Ishikawa (cell line): Measurements from ENCODE around the gene TAF3.

ENCODE experiments used
- FOXM1 ChIP-seq: IDR thresholded peaks from 2 replicates; pipeline ENCODE4 v1.6.1; 2012; ENCODE audit warnings: low read depth, borderline replicate concordance
- NFIC ChIP-seq: IDR thresholded peaks from 2 replicates; pipeline ENCODE4 v1.6.1; 2012
- RAD21 ChIP-seq: IDR thresholded peaks from 2 replicates; pipeline ENCODE4 v1.6.1; 2012; ENCODE audit warnings: low read depth
- TEAD4 ChIP-seq: IDR thresholded peaks from 2 replicates; pipeline ENCODE4 v1.6.1; 2012
- YY1 ChIP-seq: IDR thresholded peaks from 2 replicates; pipeline ENCODE4 v1.6.1; 2012; ENCODE audit warnings: low read depth

DNA sequence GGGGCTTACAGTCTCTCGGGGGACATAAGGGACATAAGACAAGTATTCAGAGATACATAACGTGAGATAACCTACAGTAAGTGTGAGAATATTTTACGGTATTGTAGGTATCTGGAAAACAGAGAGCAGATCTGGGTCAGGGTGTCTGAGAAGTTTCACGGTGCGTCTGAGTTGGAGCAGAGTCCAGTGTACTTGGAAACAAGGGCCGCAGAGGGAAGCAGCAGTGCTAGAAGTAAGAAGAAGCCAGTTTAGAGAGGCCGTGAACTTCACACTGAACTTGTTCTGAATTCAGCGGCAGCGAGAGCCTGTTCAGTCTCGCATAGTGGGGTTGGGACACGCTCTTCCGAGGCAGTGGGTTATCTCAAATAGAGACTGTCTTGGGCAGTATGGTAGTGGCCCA is 85.5 kb downstream of the TAF3 start:
- TF ChIP-seq YY1 (no peak), FOXM1 (no peak), NFIC (no peak), TEAD4 (no peak), RAD21 (no peak)
